Smooth muscle cell of the brain vasculature (primary cell): ENCODE results near the gene SLC25A14.
"Not testable (repeated sequence)": the region's sequence is repeated elsewhere in the genome, so short reads cannot be mapped to it uniquely, and the experiment has no call there.

Experiments
- DNase-seq: peaks from one replicate; pipeline ENCODE4 v3.0.0-alpha.2; 2012; ENCODE audit warnings: low read depth, low spot score

Gene SLC25A14, protein sequence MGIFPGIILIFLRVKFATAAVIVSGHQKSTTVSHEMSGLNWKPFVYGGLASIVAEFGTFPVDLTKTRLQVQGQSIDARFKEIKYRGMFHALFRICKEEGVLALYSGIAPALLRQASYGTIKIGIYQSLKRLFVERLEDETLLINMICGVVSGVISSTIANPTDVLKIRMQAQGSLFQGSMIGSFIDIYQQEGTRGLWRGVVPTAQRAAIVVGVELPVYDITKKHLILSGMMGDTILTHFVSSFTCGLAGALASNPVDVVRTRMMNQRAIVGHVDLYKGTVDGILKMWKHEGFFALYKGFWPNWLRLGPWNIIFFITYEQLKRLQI

GRCh38 chrX:130339408-130340222 is at the start of gene SLC25A14:
Gene SLC25A14, plus strand, starts transcription at chrX:130339919. Its CDS starts 360 bp downstream, at chrX:130340279.
- peak; percentile 20 for DNase-seq

GRCh38 chrX:130295519-130296296 is 44.0 kb upstream of the SLC25A14 start:
- no peak for DNase-seq

DNA sequence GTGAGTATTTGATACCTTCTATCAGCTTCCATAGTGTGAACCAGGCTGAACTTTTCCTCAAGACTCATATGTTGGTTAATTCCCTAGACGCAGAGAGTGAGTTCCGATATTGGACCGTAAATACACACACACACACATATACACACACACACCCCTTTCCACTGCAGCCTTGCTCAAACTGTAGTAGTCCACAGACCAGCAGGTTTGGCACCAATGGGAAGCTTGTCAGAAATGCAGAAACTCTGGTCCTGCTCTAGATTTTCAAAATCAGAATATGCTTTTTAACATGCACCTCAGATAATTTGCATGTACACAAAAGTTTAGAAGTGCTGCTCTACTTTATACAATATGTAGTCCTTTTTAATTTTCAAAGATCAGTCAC is 43.4 kb upstream of the SLC25A14 start:
- DNase-seq, result no peak

DNA sequence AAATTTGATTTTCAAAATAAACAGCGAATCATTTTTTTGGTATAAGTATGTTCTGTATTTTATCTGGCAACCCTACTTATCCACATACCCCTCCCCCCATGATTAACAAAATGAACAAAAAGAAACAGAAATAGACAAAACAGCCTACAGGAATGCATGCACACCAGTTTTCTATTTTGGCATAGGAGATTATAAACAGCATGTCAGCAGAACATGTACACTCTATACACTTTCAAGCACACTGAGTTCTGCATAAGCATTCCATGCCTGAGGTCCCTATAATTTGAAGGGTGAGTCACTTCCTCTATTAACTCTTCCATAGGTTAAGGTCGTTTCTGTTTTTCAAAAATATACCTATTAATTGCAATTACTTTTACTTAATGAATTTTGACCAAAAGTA is 43.0 kb upstream of the SLC25A14 start:
- DNase-seq, result peak; percentile 3

DNA sequence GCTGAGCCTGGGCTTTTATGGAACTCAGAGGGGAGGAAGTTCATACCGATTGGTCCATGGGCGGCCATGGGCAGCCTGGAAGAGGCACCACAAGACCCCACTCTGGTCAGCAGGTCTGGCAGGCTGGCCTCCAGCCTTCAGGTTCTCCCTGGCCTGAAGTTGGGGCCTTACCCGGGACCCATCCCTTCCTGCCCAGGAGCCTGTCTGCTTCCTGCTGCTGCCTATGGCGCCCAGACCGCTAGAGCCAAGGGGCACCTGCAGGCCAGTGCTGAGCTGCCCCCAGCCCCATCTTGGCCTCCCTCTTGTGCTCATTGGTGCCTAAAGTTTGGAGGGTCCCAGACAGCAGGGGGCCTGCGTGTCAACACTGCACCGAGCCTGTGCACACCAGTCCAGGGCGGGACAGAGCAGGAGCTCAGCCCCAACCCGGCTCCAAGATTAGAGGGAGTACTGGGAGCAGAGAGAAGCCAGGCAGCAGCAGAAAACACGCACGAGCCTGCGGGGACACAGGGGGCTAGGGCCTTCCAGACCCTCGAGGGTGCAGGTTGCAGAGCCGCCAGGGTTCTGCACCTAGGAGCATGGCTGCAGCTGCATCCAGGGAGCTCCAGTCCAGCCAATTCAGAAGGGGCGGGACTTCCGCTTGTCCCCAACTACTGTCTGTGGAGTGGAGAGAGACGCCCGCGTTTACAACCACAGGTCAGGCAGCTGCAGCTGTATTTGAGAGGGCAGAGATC is 40.3 kb upstream of the SLC25A14 start:
- no peak for DNase-seq

DNA sequence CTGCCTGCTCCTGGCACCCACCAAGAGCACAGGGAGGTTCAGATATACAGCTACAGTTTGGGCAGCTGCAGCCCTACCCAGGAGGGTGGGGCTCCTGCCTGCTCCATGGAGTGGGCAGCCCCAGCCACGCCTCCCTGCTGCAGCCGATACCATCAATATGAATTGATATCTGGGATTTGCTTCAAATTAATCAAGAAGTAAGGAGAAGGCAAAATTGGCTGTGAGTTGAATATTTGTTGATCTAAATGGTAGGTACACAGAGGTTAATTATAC is 39.8 kb upstream of the SLC25A14 start:
- DNase-seq, result no peak

GRCh38 chrX:130301405-130301804 is 38.3 kb upstream of the SLC25A14 start:
- DNase-seq, result no peak

- DNase-seq, result no peak
Measured at GRCh38 chrX:130301977-130302376, 37.7 kb upstream of the SLC25A14 start.

DNA sequence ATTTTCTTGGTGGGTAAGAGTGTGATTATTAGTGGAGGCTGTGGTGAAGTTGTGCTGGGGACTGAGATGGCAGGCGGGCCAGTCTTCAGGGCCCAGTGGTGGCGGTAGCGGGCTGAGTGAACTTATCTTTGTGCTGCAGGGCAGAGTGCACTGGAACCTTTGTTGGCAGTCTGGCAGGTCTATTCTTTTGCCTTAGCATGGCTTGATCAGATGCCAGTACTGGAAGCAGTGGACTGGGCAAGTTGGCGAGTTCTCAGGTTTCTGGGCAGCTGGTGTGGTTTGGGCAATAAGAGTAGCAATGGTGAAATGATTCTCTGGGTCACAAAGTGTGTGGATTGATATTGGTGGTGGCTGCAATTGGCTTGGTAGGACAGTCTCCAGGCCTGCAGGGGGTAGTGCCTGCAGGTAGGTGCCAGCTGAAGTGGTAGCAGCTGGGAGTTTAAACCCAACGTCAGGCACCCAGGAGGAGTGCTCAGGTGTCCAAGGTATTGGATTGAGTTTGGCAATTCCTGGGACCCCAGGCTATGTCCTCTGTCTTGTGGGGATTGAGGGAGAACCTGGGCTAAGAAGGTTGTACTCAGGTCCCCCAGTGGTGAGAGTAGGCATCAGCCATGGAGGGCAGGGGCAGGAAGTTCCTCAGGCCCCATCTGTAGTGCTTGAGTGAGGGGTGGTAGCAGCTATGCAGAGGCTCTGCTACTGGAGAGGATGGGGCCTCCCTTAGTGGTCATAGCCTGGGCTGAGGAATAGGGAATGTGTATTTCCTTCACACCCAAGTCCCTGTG is 34.9 kb upstream of the SLC25A14 start:
- DNase-seq, result no peak

DNA sequence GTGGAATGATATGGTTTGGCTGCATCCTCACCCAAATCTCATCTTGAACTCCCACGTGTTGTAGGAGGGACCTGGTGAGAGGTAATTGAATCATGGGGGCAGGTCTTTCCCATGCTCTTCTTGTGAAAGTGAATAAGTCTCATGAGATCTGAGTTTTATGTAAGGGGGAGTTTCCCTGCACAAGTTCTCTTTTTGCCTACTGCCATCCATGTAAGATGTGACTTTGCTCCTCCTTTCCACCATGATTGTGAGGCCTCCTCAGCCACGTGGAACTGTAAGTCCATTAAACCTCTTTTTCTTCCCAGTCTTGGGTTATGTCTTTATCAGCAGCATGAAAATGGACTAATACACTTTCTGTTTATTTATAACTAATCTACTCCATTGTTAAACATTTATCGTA is 19.8 kb upstream of the SLC25A14 start:
- not testable (repeated sequence) for DNase-seq

DNA sequence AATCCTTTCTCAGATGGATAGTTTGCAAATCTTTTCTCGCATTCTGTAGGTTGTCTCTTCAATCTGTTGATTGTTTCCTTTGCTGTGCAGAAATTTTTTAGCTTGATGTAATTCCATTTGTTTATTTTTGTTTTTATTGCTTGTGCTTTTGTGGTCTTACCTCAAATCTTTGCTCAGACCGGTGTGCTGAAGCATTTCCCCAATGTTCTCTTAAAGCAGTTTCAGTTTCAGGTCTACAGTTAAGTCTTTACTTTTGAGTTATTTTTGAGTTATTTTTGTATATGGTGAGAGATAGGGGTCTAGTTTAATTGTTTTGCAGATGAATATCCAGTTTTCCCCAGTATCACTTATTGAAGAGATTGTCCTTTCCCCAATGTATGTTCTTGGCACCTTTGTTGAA is 18.2 kb upstream of the SLC25A14 start:
- no peak for DNase-seq

GRCh38 chrX:130330146-130330545 is 9.6 kb upstream of the SLC25A14 start:
- no peak for DNase-seq

DNA sequence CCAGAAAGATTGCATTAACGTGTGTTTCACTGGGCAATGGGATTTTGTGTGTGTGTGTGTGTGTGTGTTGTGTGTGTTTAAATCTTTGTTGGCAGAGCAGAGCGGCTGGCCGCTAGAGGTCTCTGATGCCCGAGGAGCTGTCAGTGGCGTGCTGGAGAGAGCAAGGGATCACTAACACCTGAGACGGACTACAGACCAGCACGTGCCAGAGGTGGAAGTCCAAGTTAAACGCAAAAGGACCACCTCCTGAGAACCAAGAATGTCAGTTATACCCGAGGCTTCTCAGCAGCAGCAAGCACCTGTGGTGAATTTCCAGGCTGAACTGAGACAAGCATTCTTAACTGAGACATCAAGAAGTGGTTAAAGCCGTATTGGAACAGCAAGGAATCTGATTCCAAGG is 9.0 kb upstream of the SLC25A14 start:
- no peak for DNase-seq

- DNase-seq, result no peak
Measured at GRCh38 chrX:130336531-130336930, 3.2 kb upstream of the SLC25A14 start.

DNA sequence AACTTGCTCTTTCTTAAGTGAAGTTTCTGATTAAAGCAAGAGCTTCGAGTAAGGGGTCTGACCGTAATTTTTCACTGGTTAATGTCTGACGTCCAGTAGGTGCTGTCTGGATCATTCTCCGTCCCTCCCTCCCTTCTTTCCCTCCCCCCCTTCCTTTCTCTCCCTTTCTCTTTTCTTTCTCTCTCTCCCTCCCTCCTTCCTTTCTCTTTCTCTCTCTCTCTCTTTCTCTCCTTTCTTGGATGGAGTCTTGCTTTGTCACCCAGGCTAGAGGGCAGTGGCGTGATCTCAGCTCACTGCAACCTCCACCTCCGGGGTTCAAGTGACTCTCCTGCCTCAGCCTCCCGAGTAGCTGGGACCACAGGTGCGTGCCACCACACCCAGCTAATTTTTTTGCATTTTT is 850 bp upstream of the SLC25A14 start:
- not testable (repeated sequence) for DNase-seq

- DNase-seq, result no peak
Measured at GRCh38 chrX:130340271-130340670, 552 bp downstream of the SLC25A14 start.

DNA sequence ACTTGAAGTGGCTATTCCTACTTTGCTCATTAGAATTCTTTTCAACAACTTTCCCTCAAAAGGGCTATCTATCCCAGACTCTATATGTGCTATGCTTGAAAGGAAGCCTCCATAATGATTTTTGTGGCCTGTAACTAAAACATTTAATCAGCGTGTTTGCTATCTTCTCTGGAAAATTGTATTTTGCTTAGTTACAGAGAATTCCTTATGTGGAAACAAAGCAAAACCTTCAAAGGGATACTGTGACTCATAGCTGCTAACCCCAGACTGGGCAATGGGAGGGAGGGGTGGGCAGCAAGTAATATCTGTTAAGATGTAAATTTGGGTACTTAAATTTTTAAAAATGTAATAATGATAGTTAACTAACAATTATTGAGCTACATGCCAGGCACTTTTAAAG is 3.7 kb downstream of the SLC25A14 start:
- DNase-seq, result no peak

GRCh38 chrX:130347321-130347720 is 7.6 kb downstream of the SLC25A14 start:
- no peak for DNase-seq

DNA sequence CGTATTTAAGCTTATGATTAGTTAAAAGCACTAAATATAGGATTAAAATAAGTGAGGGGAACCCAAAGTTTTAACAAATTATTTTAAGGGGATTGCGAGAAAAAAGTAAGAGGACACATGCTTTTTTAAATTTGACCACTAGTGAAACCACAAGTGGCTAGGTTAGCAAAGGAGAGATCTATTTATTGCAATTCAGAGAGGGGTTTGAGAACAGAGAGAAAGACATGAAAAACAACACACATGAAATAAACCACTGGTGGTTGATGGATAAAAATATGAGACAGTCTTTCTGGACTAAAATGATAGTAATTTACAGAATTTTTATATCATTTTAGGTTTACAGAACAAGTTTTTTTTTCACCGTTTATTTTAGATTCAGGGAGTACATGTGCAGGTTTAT is 11.8 kb downstream of the SLC25A14 start:
- DNase-seq, result no peak

DNA sequence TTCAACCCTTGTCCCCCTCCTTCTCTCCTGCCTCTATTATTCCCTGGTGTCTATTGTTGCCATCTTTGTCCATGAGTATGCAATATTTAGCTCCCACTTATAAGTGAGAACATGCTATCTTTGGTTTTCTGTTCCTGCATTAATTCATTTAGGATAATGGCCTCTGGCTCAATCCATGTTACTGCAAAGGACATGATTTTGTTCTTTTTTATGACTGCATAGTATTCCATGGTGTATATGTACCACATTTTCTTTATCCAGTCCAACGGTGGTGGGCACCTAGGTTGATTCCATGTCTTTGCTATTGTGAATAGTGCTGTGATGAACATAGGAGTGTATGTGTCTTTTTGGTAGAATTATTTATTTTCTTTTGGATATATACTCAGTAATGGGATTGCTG is 12.3 kb downstream of the SLC25A14 start:
- not testable (repeated sequence) for DNase-seq

GRCh38 chrX:130376077-130376476 is 36.4 kb downstream of the SLC25A14 start:
- no peak for DNase-seq
